HEK293 (cell line): ENCODE data around the gene TMEM11.

Experiments used
- CTCF ChIA-PET: fragments of 350-600 bp; formaldehyde crosslinking; extraction: SDS; loops from one replicate; lab custom pipeline; 2021; ENCODE audit warnings: antibody characterized with exemption; lab: Yijun Ruan, JAX
- POLR2A ChIA-PET: fragments of 300-600 bp; formaldehyde crosslinking; extraction: SDS; loops from one replicate; lab custom pipeline; 2020; ENCODE audit warnings: antibody characterized with exemption, inconsistent platforms; lab: Yijun Ruan, JAX
- H3K27ac ChIP-seq: fragments of 200-500 bp; sonication (Bioruptor generic); 2 replicates; pipeline ENCODE4 v1.5.1; 2014; ENCODE audit warnings: low read depth, low read length, control low read depth, inconsistent platforms; ENCODE audit errors: extremely low read depth
- H3K36me3 ChIP-seq, 2 experiments: fragments of 200-500 bp in 1 of 2; sonication (Bioruptor generic) in 1 of 2; 1 replicate in 1 of 2; 2 replicates in 1 of 2; pipeline ENCODE4 v1.5.1; 2014 to 2017; ENCODE audit warnings: inconsistent platforms in 2 of 2, low read length in 2 of 2; ENCODE audit not compliant: control insufficient read depth in 2 of 2, insufficient read depth in 1 of 2
- H3K4me1 ChIP-seq: fragments of 200-500 bp; sonication (Bioruptor generic); 2 replicates; pipeline ENCODE4 v1.5.1; 2014; ENCODE audit warnings: mild to moderate bottlenecking, low read length, inconsistent platforms; ENCODE audit not compliant: control insufficient read depth, insufficient read depth
- H3K4me3 ChIP-seq: 2 replicates; pipeline ENCODE4 v1.5.1; 2011; ENCODE audit warnings: low read depth, mild to moderate bottlenecking, control low read depth, low read length, moderate library complexity
- H3K9me3 ChIP-seq: fragments of 200-500 bp; sonication (Bioruptor generic); 2 replicates; pipeline ENCODE4 v1.5.1; 2014; ENCODE audit warnings: low read depth, low read length, inconsistent platforms; ENCODE audit not compliant: control insufficient read depth, insufficient read depth
- GLI4 ChIP-seq: fragments of 450-650 bp; formaldehyde crosslinking; IDR thresholded peaks from 2 replicates; pipeline ENCODE4 v1.5.1; 2016; ENCODE audit warnings: missing biosample characterization, missing genetic modification characterization
- MYNN ChIP-seq: fragments of 450-650 bp; formaldehyde crosslinking; IDR thresholded peaks from 2 replicates; pipeline ENCODE4 v1.5.1; 2016; ENCODE audit warnings: missing biosample characterization, missing genetic modification characterization, borderline replicate concordance
- PBX3 ChIP-seq: sonication (generic); formaldehyde crosslinking; IDR thresholded peaks from 2 replicates; pipeline ENCODE4 v1.8.1; 2022; ENCODE audit warnings: mild to moderate bottlenecking, moderate library complexity, missing genetic modification reagents
- PRDM4 ChIP-seq: fragments of 450-650 bp; formaldehyde crosslinking; IDR thresholded peaks from 2 replicates; pipeline ENCODE4 v1.5.1; 2017; ENCODE audit warnings: missing biosample characterization, missing genetic modification characterization
- YY1 ChIP-seq: fragments of 450-650 bp; formaldehyde crosslinking; IDR thresholded peaks from 2 replicates; pipeline ENCODE4 v1.5.1; 2018; ENCODE audit warnings: missing biosample characterization, missing genetic modification characterization
- ZNF10 ChIP-seq: fragments of 450-650 bp; formaldehyde crosslinking; IDR thresholded peaks from 2 replicates; pipeline ENCODE4 v1.5.1; 2017; ENCODE audit warnings: missing biosample characterization, missing genetic modification characterization
- ZNF157 ChIP-seq: fragments of 450-650 bp; formaldehyde crosslinking; IDR thresholded peaks from 2 replicates; pipeline ENCODE4 v1.5.1; 2016; ENCODE audit warnings: missing biosample characterization, missing genetic modification characterization
- ZNF24 ChIP-seq: fragments of 450-650 bp; formaldehyde crosslinking; IDR thresholded peaks from 2 replicates; pipeline ENCODE4 v1.5.1; 2016; ENCODE audit warnings: missing biosample characterization, missing genetic modification characterization
- ZNF530 ChIP-seq: fragments of 450-650 bp; formaldehyde crosslinking; IDR thresholded peaks from 2 replicates; pipeline ENCODE4 v1.5.1; 2016; ENCODE audit warnings: low read depth, missing biosample characterization, missing genetic modification characterization
- ZNF549 ChIP-seq: fragments of 450-650 bp; IDR thresholded peaks from 2 replicates; pipeline ENCODE4 v1.5.1; 2018; ENCODE audit warnings: missing biosample characterization, missing genetic modification characterization, mild to moderate bottlenecking, inconsistent platforms, moderate library complexity
- ZNF610 ChIP-seq: fragments of 450-650 bp; formaldehyde crosslinking; IDR thresholded peaks from 2 replicates; pipeline ENCODE4 v1.5.1; 2016; ENCODE audit warnings: missing biosample characterization, missing genetic modification characterization, borderline replicate concordance
- ZNF664 ChIP-seq: fragments of 450-650 bp; formaldehyde crosslinking; IDR thresholded peaks from 2 replicates; pipeline ENCODE4 v1.5.1; 2016; ENCODE audit warnings: missing biosample characterization, missing genetic modification characterization
- ZNF701 ChIP-seq: fragments of 450-650 bp; formaldehyde crosslinking; IDR thresholded peaks from 2 replicates; pipeline ENCODE4 v1.5.1; 2016; ENCODE audit warnings: missing biosample characterization, missing genetic modification characterization
- ZSCAN23 ChIP-seq: fragments of 450-650 bp; formaldehyde crosslinking; IDR thresholded peaks from 2 replicates; pipeline ENCODE4 v1.5.1; 2016; ENCODE audit warnings: missing biosample characterization, missing genetic modification characterization
- TF ChIP-seq, protein P1 (sequence below): IDR thresholded peaks from 2 replicates; pipeline ENCODE4 v1.6.1; 2011; ENCODE audit warnings: mild to moderate bottlenecking, low read depth, low read length, borderline replicate concordance
- TF ChIP-seq, protein P2 (sequence below): fragments of 450-650 bp; formaldehyde crosslinking; IDR thresholded peaks from 2 replicates; pipeline ENCODE4 v1.5.1; 2016; ENCODE audit warnings: missing biosample characterization, missing genetic modification characterization
- TF ChIP-seq, protein P3 (sequence below): fragments of 450-650 bp; formaldehyde crosslinking; IDR thresholded peaks from 2 replicates; pipeline ENCODE4 v1.5.1; 2017; ENCODE audit warnings: missing biosample characterization, missing genetic modification characterization
- TF ChIP-seq, protein P4 (sequence below): fragments of 450-650 bp; formaldehyde crosslinking; IDR thresholded peaks from 2 replicates; pipeline ENCODE4 v1.5.1; 2016; ENCODE audit warnings: missing biosample characterization, missing genetic modification characterization, low read depth
- TF ChIP-seq, protein P5 (sequence below): fragments of 450-650 bp; formaldehyde crosslinking; IDR thresholded peaks from 2 replicates; pipeline ENCODE4 v1.5.1; 2016; ENCODE audit warnings: missing biosample characterization, missing genetic modification characterization

Gene TMEM11

GRCh38 chr17:21202512-21202911 lies 11.4 kb downstream of the TMEM11 start (continued):
- TF ChIP-seq GLI4 (no peak), ZNF701 (tag by site-specific recombination) (no peak), ZNF24 (tag by site-specific recombination) (no peak), PRDM4 (tag by site-specific recombination) (no peak), ZNF157 (tag by site-specific recombination) (no peak), ZNF530 (no peak), YY1 (tag by site-specific recombination) (no peak), ZNF610 (tag by site-specific recombination) (no peak), ZNF10 (tag by site-specific recombination) (no peak), ZNF664 (tag by site-specific recombination) (no peak)

DNA sequence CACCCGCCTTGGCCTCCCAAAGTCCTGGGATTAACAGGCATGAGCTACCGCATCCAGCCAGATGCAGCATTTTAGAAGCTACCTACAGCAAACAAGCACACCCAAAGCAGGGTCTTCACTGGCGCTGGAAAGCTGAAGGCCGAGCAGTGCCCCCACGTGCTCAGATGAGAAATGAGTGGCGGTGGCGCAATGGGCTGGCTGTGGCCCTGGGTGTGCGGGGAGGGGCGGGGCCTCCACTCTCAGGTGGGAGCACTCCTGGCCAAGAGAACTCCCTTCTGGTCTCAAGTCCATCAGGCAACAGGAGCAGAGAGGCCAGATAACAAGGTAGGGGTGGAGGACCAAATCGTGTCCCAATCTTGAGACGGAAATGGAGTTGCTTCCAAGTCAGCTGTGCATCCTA lies 12.1 kb downstream of the TMEM11 start:
- Histone ChIP-seq H3K4me3 (no peak overlapping the region), H3K4me1 (peaks cover 5% of the 10 kb centered on the region; the same call in 1 of the 2 replicates), H3K9me3 (no peaks in the 10 kb centered on the region), H3K36me3 (peaks cover 27 to 53% of the 10 kb centered on the region in 2 experiments), H3K27ac (no peak overlapping the region)
- ChIA-PET POLR2A (no interaction called here), CTCF (interaction anchor here (0.7 kb wide), 1 partner anchor 73 kb away, joined by 3 read pairs; no protein-coding TSS in a partner anchor)
- TF ChIP-seq, protein P1, sequence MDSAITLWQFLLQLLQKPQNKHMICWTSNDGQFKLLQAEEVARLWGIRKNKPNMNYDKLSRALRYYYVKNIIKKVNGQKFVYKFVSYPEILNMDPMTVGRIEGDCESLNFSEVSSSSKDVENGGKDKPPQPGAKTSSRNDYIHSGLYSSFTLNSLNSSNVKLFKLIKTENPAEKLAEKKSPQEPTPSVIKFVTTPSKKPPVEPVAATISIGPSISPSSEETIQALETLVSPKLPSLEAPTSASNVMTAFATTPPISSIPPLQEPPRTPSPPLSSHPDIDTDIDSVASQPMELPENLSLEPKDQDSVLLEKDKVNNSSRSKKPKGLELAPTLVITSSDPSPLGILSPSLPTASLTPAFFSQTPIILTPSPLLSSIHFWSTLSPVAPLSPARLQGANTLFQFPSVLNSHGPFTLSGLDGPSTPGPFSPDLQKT, result no peak
- TF ChIP-seq, protein P2, sequence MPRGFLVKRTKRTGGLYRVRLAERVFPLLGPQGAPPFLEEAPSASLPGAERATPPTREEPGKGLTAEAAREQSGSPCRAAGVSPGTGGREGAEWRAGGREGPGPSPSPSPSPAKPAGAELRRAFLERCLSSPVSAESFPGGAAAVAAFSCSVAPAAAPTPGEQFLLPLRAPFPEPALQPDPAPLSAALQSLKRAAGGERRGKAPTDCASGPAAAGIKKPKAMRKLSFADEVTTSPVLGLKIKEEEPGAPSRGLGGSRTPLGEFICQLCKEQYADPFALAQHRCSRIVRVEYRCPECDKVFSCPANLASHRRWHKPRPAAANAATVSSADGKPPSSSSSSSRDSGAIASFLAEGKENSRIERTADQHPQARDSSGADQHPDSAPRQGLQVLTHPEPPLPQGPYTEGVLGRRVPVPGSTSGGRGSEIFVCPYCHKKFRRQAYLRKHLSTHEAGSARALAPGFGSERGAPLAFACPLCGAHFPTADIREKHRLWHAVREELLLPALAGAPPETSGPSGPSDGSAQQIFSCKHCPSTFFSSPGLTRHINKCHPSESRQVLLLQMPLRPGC (tag by site-specific recombination), result no peak
- TF ChIP-seq ZNF530, result no peak
- no peak for TF ChIP-seq MYNN
- TF ChIP-seq, protein P3, sequence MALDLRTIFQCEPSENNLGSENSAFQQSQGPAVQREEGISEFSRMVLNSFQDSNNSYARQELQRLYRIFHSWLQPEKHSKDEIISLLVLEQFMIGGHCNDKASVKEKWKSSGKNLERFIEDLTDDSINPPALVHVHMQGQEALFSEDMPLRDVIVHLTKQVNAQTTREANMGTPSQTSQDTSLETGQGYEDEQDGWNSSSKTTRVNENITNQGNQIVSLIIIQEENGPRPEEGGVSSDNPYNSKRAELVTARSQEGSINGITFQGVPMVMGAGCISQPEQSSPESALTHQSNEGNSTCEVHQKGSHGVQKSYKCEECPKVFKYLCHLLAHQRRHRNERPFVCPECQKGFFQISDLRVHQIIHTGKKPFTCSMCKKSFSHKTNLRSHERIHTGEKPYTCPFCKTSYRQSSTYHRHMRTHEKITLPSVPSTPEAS (tag by site-specific recombination), result no peak
- no peak for TF ChIP-seq PBX3
- no peak for TF ChIP-seq ZSCAN23 (tag by site-specific recombination)
- TF ChIP-seq, protein P4, sequence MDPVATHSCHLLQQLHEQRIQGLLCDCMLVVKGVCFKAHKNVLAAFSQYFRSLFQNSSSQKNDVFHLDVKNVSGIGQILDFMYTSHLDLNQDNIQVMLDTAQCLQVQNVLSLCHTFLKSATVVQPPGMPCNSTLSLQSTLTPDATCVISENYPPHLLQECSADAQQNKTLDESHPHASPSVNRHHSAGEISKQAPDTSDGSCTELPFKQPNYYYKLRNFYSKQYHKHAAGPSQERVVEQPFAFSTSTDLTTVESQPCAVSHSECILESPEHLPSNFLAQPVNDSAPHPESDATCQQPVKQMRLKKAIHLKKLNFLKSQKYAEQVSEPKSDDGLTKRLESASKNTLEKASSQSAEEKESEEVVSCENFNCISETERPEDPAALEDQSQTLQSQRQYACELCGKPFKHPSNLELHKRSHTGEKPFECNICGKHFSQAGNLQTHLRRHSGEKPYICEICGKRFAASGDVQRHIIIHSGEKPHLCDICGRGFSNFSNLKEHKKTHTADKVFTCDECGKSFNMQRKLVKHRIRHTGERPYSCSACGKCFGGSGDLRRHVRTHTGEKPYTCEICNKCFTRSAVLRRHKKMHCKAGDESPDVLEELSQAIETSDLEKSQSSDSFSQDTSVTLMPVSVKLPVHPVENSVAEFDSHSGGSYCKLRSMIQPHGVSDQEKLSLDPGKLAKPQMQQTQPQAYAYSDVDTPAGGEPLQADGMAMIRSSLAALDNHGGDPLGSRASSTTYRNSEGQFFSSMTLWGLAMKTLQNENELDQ, result no peak
- no peak for TF ChIP-seq ZNF549 (tag by site-specific recombination)
- TF ChIP-seq, protein P5, sequence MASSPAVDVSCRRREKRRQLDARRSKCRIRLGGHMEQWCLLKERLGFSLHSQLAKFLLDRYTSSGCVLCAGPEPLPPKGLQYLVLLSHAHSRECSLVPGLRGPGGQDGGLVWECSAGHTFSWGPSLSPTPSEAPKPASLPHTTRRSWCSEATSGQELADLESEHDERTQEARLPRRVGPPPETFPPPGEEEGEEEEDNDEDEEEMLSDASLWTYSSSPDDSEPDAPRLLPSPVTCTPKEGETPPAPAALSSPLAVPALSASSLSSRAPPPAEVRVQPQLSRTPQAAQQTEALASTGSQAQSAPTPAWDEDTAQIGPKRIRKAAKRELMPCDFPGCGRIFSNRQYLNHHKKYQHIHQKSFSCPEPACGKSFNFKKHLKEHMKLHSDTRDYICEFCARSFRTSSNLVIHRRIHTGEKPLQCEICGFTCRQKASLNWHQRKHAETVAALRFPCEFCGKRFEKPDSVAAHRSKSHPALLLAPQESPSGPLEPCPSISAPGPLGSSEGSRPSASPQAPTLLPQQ (tag by site-specific recombination), result no peak
